Stimulated activated CD4-positive, alpha-beta T cell treated with anti-CD3 and anti-CD28 coated beads, Interleukin-12 subunit alpha, Interleukin-12 subunit beta, amount 100 ng/mL, for 4 hours (primary cell): ENCODE data around the gene CEL.
A peak's percentile ranks its signal among the peaks of the same experiment; 100 is the strongest.
"Not testable (repeated sequence)": the region's sequence is repeated elsewhere in the genome, so short reads cannot be mapped to it uniquely, and the experiment has no call there.

Source experiments
- DNase-seq: peaks from one replicate; pipeline ENCODE4 v3.0.0-alpha.2; 2020

The CEL gene

DNA sequence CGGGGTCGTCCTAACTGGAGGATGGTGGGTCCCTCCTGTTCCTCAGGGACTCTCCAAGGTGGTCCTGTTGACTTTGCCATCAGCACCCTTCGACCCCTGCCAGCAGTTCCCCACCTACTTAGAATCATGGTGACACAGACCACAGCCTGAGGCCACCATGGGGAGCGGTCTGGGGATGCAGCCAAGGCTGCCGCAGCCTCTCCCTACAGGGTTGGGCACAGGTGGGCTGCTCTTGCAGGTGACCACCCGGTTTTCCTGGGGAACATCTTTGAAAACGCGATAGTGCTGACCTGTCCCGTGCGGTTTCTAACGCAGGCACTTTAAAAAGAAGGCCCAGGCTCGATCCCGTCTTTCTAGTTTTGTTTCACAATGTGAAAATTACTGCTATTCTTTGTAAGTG lies 12.7 kb upstream of the CEL start:
- no peak for DNase-seq

DNA sequence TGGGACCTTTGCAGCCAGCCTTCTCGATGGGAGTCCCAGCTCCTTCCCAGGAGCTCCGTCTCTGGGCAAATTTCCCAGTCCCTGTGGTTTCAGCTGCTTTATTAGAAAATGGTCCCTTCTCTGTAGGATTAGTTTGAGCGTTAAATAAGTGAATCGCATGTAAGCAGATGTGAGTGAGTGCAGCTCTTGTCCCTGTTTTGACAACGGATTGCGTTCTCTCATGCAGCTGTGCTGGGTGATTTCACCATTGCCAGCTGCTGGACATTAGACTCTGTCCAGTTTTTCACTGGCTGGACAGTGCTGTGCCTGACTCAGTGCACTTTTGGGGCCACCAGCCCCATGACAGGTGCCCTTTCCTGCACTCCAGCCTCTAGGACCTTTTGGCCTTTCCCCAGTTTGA lies 11.6 kb upstream of the CEL start:
- no peak for DNase-seq

DNA sequence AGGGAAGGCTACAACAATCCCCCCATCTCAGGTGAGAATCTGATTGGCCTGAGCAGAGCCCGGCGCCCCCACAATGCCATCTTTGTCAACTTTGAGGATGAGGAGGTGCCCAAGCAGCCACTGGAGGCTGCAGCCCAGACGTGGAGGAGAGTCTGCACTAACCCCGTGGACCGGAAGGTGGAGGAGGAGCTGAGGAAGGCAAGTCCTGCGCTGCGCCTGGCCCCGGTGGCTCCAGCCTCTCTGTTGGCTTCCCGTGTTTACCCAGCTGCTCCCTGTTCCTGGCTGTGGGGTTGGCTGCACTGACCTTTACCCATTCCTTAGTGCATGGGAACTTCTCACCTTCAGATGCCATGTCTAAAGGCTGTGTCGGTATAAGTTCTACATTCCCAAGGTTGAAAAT lies 11.0 kb upstream of the CEL start:
- DNase-seq = no peak

GRCh38 chr9:133051281-133051900 lies 10.4 kb upstream of the CEL start:
- DNase-seq = no peak

GRCh38 chr9:133051966-133052539 lies 9.7 kb upstream of the CEL start:
- no peak for DNase-seq

DNA sequence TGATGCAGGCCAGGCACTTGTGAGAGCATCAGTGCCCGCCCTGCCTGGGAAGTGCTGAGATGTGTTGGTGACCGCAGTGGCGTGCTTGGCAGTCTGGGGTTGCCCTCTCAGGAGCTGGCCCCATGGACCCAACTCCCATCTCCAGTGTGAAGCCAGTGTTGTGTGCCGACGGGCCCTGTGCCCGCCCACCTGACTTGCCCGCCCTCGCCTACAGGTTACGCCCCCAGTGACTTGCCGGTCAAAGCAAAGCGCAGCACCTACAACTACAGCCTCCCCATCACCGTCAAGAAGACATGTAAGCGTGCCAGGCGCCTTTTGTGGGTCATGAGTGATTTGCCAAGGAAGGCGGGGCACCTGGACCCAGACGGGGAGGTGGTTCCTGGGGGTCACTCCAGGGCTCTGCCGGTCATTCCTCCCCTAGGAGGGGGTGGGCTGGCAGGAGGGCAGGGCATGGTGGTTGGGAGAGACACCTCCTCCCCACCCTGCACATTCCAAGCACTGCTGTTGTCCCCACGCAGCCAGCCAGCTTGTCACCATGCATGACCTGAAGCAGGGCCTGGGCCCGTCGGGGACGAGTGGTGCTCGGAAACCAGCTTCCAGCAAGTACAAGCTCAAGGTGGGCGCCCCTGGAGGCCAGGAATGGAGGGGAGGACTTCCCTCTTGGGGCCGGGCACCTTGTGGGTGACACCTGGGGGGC lies 7.4 kb upstream of the CEL start:
- no peak for DNase-seq

DNA sequence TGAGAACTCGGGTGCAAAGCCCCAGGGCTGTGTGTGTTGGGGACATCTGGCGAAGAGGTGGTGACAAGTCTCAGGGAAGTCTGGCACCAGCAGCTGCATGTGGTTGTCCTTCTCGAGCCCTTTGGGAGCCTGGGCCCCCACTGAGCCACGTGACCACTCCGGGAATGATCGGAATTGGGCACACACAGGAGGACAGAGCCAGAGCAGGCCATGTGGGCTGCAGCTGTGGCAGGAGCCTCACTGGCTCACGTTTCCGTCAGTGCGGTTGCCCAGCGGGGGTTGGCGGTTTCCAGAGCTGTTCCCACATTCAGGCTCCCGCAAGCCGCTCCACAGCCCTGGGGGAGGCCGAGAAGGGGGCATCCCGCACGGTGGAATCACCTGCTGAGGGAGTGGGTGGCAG lies 6.8 kb upstream of the CEL start:
- no peak for DNase-seq

DNA sequence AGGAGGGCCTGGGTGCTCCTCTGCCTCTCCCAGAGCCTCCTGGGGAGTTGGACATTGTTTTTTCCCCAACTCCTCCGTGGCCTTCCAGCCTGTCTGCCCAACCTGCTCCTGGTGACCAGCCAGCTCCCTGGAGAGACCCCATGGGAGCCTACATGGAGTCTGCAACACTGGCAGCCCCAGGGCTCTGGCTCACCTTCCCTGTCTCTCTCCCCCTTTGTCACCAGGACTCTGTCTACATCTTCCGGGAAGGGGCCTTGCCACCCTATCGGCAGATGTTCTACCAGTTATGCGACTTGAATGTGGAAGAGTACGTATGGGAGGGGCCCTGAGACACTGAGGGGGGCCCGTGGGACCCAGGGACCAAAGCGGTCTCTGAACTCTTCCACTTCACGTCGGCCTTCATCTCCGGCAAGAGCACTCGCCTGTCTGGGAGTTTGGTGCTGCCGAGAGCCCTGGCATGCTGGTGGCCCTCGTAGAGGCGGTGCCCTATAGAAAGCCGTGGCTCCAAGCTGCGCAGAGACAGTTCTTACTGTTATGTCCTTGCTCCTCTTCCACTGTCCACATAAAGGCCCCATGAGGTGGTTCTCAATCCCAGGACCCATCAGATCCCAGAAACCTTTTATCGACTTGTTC lies 5.9 kb upstream of the CEL start:
- DNase-seq = no peak

GRCh38 chr9:133056533-133056932 lies 5.2 kb upstream of the CEL start:
- no peak for DNase-seq

GRCh38 chr9:133057006-133057405 lies 4.8 kb upstream of the CEL start:
- DNase-seq = peak; percentile 22

GRCh38 chr9:133057553-133057952 lies 4.2 kb upstream of the CEL start:
- DNase-seq = no peak

DNA sequence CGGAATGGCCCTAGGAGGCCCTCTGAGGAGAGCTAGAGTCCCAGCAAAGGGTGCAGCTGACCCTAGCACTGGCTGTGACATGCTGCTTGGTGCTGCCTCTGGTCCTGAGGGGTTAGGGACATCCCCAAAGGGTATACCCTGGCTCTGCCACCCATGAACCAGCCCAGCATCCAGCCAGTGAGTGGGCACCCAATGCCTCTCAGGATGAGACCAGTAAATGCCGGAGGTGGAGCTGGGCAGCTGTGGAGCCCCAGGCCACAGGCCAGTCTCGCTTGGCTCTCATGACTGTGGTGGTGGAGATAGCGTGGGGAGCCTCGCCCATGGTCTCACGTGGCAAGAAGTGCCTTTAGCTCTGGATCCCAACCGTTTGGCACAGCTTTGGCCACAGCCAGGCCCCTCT lies 3.7 kb upstream of the CEL start:
- no peak for DNase-seq

DNA sequence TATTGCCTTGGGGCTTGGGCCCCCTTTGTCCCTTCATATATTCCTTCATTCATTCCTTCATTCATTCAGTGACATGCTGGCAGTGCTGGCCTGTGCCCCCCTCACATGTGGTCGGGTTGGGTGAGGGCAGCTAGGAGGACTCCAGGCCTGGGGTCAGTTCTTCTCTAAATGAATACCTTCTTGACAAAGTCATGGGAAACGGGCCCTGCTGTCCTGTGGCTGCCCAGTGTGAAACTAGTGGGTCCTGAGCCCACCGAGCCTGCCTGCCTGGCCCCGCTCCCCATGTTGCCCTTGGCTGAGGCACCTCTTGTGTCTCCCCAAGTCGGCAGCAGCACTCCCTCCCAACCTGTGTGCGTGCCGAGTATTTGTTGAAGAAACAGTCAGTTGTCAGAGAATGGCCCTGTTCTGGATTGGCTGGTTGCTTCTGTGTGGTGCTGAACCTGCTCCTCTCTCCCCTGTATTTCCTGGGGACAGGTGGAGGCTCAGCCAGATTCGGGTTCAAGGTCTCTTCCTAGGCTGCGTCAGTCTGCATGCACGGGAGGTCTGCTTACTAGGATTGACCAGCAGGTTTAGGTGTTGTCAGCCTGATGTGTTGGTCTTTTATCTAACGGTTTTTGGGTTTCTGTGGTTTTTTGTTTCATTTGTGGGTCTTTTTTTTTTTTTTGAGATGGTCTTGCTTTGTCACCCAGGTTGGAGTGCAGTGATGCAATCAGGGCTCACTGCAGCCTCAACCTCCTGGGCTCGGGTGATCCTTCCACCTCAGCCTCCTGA lies 3.0 kb upstream of the CEL start:
- no peak for DNase-seq

DNA sequence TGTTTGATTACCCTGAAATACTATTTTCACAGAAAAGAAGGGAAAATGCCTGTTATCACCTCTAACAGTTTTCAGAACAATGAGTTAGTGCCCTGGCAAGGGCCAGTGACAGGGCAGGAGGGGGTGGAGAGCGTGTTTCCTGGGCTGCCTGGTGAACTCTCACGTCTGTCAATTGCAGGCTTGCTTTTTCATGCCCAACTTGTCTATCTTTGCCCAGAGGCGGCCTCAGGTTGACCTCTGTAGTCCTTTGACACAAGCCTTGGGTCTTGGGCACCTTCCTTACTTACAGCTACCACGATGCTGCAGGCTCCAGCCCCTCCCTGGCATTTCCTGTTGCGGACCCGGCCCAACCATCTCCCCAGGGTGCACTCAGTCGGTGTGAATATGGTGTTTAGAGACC lies 2.2 kb upstream of the CEL start:
- no peak for DNase-seq

DNA sequence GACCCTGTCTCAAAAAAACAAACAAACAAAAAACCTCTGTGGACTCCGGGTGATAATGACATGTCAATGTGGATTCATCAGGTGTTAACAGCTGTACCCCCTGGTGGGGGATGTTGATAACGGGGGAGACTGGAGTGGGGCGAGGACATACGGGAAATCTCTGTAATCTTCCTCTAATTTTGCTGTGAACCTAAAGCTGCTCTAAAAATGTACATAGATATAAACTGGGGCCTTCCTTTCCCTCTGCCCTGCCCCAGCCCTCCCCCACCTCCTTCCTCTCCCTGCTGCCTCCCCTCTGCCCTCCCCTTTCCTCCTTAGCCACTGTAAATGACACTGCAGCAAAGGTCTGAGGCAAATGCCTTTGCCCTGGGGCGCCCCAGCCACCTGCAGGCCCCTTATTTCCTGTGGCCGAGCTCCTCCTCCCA lies 1.4 kb upstream of the CEL start:
- no peak for DNase-seq

DNA sequence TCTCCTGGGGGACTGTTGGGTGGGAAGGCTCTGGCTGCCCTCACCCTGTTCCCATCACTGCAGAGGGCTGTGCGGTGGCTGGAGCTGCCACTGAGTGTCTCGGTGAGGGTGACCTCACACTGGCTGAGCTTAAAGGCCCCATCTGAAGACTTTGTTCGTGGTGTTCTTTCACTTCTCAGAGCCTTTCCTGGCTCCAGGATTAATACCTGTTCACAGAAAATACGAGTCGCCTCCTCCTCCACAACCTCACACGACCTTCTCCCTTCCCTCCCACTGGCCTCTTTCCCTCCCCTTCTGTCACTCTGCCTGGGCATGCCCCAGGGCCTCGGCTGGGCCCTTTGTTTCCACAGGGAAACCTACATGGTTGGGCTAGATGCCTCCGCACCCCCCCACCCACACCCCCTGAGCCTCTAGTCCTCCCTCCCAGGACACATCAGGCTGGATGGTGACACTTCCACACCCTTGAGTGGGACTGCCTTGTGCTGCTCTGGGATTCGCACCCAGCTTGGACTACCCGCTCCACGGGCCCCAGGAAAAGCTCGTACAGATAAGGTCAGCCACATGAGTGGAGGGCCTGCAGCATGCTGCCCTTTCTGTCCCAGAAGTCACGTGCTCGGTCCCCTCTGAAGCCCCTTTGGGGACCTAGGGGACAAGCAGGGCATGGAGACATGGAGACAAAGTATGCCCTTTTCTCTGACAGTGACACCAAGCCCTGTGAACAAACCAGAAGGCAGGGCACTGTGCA lies 590 bp upstream of the CEL start:
- not testable (repeated sequence) for DNase-seq

DNA sequence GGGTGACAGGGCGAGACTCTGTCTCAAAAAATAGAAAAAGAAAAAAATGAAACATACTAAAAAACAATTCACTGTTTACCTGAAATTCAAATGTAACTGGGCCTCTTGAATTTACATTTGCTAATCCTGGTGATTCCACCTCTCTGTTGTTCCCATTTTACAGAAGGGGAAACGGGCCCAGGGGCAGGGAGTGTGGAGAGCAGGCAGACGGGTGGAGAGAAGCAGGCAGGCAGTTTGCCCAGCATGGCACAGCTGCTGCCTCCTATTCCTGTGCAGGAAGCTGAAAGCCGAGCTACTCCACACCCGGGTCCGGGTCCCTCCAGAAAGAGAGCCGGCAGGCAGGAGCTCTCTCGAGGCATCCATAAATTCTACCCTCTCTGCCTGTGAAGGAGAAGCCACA lies 788 bp downstream of the CEL start:
- not testable (repeated sequence) for DNase-seq

- no peak for DNase-seq
Observed at GRCh38 chr9:133063159-133063499, 1.3 kb downstream of the CEL start.

DNA sequence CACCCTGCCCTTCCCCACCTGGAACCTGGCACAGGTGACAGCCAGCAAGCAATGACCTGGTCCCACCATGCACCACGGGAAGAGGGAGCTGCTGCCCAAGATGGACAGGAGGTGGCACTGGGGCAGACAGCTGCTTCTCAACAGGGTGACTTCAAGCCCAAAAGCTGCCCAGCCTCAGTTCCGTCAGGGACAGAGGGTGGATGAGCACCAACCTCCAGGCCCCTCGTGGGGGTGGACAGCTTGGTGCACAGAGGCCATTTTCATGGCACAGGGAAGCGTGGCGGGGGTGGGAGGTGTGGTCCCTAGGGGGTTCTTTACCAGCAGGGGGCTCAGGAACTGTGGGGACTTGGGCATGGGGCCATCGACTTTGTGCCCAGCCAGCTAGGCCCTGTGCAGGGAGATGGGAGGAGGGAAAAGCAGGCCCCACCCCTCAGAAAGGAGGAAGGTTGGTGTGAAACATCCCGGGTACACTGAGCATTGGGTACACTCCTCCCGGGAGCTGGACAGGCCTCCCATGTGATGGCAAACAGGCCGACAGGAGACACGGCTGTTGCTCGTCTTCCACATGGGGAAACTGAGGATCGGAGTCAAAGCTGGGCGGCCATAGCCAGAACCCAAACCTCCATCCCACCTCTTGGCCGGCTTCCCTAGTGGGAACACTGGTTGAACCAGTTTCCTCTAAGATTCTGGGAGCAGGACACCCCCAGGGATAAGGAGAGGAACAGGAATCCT lies 1.9 kb downstream of the CEL start:
- no peak for DNase-seq

GRCh38 chr9:133064241-133065069 lies 2.7 kb downstream of the CEL start:
- no peak for DNase-seq

GRCh38 chr9:133065070-133065388 lies 3.2 kb downstream of the CEL start:
- DNase-seq = no peak
